Measurements from ENCODE around the gene CENPP.

- no peak for TF ChIP-seq MAX (IDR thresholded peaks at IDR 0.05; ENCODE audit: low read depth, low read length)
- no peak for TF ChIP-seq CTCF (IDR thresholded peaks at IDR 0.05; ENCODE audit: low read depth, low read length)
These were observed 277.3 kb downstream of the CENPP start for GRCh38 chr9:92603100-92603499.

Data from NB4 (cell line).